HG03521 (cell line): ENCODE measurements around the gene FER.
"Not testable (repeated sequence)": the region's sequence is repeated elsewhere in the genome, so short reads cannot be mapped to it uniquely, and the experiment has no call there.

Experiments
- ATAC-seq: cut with Tn5 transposase; IDR thresholded peaks from one replicate; pipeline ENCODE4 v1.9.1; 2021; ENCODE audit warnings: mild to moderate bottlenecking, moderate library complexity; ENCODE audit not compliant: unreplicated experiment

Gene FER

GRCh38 chr5:108869066-108869465, 121.4 kb downstream of the FER start:
- no peak for ATAC-seq

GRCh38 chr5:108876451-108876850, 128.8 kb downstream of the FER start:
- no peak for ATAC-seq

- ATAC-seq: no peak
Measured at GRCh38 chr5:108878756-108879155, 131.1 kb downstream of the FER start.

- no peak for ATAC-seq
Measured at GRCh38 chr5:108881133-108881532, 133.4 kb downstream of the FER start.

- ATAC-seq: no peak
Measured at GRCh38 chr5:108884736-108885135, 137.0 kb downstream of the FER start.

GRCh38 chr5:108898257-108898656, 150.6 kb downstream of the FER start:
- no peak for ATAC-seq

- ATAC-seq: no peak
Measured at GRCh38 chr5:108898707-108899106, 151.0 kb downstream of the FER start.

- not testable (repeated sequence) for ATAC-seq
Measured at GRCh38 chr5:108899244-108899643, 151.5 kb downstream of the FER start.

- no peak for ATAC-seq
Measured at GRCh38 chr5:108900668-108901067, 153.0 kb downstream of the FER start.

GRCh38 chr5:108905805-108906204, 158.1 kb downstream of the FER start:
- no peak for ATAC-seq

- no peak for ATAC-seq
Measured at GRCh38 chr5:108910627-108911026, 162.9 kb downstream of the FER start.

- ATAC-seq: peak; percentile 69
Measured at GRCh38 chr5:108911055-108911454, 163.4 kb downstream of the FER start.

- no peak for ATAC-seq
Measured at GRCh38 chr5:108917596-108917995, 169.9 kb downstream of the FER start.

- ATAC-seq: no peak
Measured at GRCh38 chr5:108919591-108920326, 172.1 kb downstream of the FER start.

GRCh38 chr5:108924457-108924961, 176.8 kb downstream of the FER start:
- no peak for ATAC-seq

GRCh38 chr5:108925073-108925472, 177.4 kb downstream of the FER start:
- ATAC-seq: no peak

- no peak for ATAC-seq
Measured at GRCh38 chr5:108930107-108930506, 182.4 kb downstream of the FER start.

GRCh38 chr5:108935611-108936010, 187.9 kb downstream of the FER start:
- no peak for ATAC-seq

- ATAC-seq: no peak
Measured at GRCh38 chr5:108937221-108937620, 189.5 kb downstream of the FER start.

- no peak for ATAC-seq
Measured at GRCh38 chr5:108940506-108940905, 192.8 kb downstream of the FER start.

- no peak for ATAC-seq
Measured at GRCh38 chr5:108941746-108942145, 194.0 kb downstream of the FER start.

GRCh38 chr5:108942701-108943100, 195.0 kb downstream of the FER start:
- no peak for ATAC-seq

- no peak for ATAC-seq
Measured at GRCh38 chr5:108945094-108945493, 197.4 kb downstream of the FER start.
